ENCODE results near the gene VWA8.
A peak's percentile ranks its signal among the peaks of the same experiment; 100 is the strongest.
"Not testable (repeated sequence)": the region's sequence is repeated elsewhere in the genome, so short reads cannot be mapped to it uniquely, and the experiment has no call there.

Gene VWA8

DNA sequence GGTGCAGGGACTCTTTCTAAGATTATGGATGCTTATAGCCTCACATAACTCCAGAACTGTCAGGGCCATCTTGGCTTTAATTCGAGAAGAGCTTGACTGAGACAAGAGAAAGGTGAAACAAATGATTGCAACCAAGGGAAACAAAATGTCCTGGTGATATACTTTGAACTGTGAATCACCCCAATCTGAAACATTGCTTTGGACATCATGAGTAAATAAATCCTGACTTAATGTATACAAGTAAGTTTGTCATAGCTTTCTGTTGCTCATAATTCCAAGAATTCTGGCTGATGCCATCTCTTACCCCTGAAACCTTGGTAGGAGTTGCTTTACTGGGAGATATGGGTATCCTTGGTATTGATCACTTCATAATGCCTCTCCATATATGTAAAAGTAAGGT lies 5.8 kb upstream of the VWA8 start:
- no peak for DNase-seq (ENCODE audit: low spot score)

DNA sequence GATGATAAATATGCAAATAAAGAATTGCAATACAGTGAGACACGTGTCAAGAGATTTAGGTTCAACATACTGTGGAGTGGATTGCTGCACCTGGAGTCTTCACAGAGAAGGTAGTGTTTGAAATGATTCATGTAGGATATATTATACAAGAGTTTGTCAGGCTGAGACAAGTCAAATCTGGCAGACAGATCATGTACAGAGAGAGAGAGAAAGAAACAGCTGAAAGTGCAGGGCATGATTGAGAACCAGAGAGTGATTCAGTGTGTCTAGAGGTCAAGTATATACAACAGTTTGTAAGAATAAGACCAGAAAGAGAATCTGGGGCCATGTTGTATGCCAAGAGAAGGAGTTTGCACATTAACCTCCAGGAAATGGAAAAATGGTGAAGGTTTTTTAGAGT lies 2.1 kb upstream of the VWA8 start:
- no peak for DNase-seq (ENCODE audit: low spot score)

DNA sequence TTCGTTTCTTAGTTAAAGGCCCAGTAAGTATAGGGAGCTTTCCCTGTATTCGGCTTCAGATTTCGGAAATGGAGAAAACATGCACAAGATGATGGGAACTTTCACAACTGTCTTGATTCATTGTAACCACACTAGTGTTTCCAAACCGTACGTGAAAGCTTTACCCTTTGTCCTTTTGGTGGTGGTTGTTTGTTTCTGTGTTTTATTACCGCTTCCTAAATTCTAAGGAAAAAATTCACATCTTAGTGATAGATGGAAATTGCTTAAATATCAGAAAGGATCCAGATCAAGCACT lies 504 bp upstream of the VWA8 start:
- DNase-seq (ENCODE audit: low spot score): no peak

DNA sequence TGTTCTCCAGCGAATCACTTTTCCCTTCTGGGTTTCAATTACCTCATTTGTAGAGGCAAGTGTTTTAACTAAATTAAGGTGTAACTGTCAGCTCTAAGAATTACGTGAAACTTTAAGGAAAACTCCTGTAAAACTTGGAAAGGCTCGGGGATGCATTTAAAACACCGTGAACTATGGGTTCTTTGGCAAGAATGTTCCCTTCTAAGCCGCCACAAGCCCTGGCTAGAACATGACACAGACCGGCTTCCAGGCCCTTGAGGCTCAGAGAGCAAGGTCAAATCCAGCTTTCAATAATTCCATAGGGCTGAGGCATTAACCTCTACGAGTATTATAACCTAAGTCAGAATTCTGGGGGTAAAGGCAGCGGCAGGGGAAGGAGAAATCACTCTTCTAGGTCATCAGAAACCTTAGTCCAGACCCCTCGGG lies 685 bp downstream of the VWA8 start:
- no peak for DNase-seq (ENCODE audit: low spot score)

DNA sequence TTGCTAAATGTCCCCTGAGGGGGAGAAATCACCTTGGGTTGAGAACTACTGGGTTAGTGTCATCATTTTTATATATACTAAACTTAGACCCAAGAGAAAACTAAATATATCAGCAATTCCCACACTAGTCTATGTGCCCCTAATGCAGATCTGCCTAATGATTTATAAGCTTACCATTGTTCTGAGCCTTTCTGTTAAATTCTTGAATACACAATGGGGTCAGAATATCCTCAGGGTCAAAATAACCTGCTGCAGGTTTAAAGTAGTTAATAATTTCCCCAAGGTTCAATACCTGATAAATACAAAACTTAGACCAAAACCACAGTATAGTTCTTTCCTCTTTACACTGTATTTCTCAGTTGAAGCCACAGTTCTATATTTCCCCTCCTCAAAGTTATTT lies 4.6 kb downstream of the VWA8 start:
- DNase-seq (ENCODE audit: low spot score): no peak

DNA sequence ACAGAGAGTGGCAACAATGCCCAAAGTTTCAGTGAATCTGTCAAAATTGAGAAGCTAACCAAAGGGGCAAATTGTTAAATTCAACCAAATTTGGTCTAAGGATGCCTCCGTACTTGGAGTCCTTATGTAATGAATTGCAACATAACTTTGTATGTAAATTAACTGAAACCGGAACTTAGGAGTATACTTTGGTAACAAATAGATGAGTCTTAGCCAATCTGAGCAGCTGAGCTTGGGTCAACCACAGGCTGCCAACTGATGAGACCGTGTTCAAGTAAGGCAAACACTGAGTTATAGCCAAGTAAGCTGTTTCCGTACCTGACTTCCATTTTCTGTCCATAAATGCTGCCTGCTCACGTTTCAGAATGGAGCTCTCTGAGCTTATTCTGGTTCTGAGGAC lies 5.3 kb downstream of the VWA8 start:
- no peak for DNase-seq (ENCODE audit: low spot score)

DNA sequence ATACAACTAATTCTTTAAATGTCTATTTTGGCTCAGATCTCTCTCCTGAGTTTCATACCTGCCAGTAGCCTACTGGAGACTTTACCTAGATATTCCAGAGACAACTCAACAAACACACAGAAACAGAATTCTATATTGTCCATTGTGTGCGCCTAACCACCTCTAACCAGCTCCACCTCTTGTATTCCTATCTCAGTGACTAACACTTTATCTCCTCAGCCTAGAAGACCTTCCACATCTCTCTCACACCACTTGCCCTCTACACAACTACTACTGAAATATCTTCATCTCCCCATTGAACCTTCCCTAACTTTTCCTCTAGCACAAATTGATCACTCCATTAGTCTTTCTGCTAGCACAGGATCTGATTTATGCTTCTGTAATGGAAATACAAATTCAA lies 6.7 kb downstream of the VWA8 start:
- DNase-seq (ENCODE audit: low spot score): no peak

DNA sequence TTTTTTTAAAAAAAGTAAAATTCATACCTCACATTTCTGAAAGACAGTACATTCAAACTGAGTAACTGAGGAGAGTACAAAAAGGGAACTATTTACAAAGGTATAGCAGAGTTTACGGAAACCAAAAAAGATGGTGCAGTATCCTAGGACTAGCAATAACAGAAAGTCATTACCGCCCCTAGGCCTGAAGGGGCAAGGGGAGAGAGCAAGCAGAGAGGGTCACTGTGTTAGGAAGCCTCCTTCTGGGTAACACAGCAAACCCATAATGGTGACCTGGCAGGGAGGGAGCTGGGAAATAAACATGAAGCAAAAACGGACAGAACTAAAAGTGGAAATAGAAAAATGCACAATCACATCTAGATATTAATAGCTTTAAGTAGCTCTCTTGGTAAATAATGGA lies 8.2 kb downstream of the VWA8 start:
- DNase-seq (ENCODE audit: low spot score): no peak

DNA sequence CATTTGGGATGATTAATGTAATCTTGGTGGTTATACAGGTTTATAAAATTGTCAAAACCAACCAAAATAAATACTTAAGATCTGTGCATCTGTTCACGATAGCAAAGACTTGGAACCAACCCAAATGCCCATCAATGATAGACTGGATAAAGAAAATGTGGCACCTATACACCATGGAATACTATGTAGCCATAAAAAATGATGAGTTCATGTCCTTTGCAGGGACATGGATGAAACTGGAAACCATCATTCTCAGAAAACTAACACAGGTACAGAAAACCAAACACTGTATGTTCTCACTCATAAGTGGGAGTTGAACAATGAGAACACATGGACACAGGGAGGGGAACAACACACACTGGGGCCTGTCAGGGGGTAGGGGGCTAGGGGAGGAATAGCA lies 11.8 kb downstream of the VWA8 start:
- DNase-seq (ENCODE audit: low spot score): not testable (repeated sequence)

DNA sequence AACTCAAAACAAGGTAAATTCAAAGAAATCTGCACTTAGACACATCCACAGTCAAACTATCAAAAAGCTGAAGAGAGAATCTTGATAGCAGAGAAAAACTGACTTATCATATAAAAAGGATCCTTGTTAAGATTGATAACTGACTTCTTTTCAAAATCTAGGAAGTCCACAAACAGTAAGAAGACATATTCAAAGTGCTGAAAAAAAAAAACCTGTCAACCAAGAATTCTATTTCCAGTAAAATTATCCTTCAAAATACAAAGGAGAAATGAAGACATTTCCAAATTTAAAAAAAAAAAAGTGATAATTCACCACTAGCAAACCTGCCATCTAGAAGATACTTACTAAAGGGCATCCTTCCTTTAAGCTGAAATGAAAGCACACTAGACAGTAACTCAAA lies 15.0 kb downstream of the VWA8 start:
- DNase-seq (ENCODE audit: low spot score): no peak

DNA sequence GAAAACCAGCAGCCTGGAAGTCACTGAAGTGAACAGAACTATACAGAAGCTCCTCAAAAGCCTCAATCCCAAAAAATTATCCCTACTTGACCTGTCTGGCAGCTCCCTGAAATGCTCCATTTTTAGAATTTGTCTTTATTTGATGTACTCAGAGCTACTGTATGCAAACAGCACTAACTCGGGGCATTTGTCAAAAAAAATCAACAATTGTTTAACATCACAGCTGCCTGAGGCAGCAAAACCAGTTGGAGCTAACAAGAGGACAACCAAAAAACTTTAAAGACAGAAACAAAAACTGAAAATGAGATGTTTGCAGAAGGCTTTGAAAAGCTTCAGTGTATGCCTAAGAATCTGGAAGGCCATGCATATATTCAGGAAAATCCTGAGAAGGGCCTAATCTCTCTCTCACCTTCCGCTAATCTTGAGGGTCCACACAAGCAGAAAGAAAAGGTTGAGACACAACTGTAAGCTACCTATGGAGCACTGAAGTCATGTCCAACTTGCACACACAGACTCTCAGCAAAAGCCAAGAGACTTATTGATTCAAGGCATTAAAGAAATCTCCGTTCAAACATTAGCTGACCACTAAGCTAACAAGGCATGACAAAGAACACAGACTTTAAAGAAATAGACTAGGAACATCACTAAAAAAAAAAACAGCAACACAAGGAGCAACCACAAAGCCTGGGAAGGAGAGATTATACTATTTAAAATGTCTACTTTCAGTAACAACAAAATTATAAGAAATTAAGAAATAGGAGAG lies 16.1 kb downstream of the VWA8 start:
- DNase-seq (ENCODE audit: low spot score): no peak

DNA sequence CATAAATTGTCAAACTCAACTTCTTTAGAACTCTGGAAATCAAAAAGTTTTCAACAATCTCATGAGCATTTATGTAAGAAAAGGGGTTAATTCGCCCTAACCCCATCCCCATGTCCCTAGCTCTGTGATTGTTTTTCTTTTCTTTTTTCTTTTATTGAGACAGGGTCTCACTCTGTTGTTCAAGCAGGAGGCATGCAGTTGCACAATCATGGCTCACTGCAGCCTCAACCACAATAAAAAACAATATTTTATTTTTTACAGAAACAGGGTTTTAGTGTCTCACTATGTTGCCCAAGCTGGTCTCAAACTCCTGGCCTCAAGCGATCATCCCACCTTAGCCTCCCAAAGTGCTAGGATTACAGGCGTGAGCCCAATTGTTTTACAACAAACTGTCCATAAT lies 16.7 kb downstream of the VWA8 start:
- no peak for DNase-seq (ENCODE audit: low spot score)

DNA sequence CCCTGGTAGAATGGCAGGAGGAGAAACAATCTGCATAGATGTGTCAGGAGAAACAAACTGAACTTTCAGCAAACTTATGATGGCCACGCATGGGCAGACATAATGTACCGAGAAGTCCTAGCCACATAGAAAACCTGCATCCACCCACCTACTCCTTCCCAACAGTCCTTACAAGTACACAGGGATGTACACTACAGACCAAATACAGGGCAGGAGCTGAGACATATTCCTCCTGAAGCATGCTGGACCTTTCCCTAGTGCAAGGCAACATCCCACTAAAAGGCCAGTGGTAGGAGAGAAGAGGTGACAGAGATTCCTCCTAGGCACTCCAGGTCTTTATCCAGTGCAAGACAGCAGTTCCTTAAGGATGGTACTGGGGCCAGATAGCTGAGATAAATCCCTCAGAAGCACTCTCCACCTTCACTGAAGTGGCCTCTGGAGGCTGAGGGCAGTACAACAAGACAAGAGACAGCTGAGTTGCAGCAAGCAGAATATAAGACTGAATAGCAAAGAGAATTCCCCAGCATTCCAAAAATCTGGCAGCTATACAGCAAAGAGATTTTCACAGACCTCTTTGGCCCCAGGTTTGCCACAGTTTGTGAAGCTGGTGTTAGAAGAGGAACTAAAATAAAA lies 18.3 kb downstream of the VWA8 start:
- peak; percentile 31 for DNase-seq (ENCODE audit: low spot score)

DNA sequence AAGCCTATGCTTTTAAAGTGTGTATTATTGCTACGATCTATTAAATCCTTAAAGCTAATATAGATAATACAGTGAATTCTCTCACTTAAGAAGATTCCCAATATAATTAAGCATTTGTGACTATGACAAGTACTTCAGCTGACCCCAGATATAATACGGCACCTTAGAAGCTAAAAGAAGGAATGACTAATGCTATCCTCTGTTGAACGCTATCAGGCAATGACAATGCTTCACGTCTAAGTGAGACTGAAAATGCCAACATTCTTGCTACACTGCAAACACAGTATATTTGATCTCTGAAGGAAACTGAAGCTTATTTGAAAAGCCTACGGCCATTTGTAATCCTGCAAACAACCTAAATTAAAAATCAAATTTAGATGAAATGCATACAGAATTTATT lies 19.7 kb downstream of the VWA8 start:
- no peak for DNase-seq (ENCODE audit: low spot score)

DNA sequence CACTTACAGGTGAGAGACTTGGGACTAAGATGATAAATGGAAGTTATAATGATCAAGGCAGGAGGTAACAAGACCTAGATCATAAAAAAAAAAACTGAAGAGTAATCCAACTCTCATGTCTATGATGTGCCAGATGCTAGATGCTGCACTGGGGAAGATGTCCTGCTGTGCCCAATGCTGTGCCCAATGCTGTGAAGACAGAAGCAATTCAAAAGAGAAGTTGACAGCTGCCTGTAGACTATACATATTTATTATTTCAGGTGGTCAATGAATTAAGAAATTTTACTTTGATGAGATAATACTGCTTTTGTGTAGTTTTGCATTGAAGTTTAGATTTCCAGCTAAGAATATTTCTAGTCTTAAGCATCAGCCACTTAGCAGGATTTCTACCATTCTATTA lies 21.5 kb downstream of the VWA8 start:
- no peak for DNase-seq (ENCODE audit: low spot score)

DNA sequence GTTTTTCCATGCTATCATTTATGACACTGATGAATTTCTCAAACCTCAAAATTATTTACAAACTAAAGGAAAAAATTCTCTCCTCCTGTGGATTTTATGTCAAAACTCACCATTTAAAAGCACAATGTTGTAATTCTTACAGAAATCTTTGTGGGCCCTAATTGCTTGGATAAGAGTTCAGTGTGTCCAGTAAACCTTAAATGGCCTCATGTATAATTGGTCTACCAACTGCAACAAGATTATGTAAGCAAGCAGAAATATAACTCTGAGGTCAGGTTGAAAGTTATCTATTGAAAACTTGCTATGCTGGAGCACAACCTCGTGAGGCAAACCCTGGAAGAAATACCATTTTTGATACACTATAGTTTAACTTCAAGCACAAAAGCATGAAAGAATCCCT lies 22.0 kb downstream of the VWA8 start:
- no peak for DNase-seq (ENCODE audit: low spot score)

DNA sequence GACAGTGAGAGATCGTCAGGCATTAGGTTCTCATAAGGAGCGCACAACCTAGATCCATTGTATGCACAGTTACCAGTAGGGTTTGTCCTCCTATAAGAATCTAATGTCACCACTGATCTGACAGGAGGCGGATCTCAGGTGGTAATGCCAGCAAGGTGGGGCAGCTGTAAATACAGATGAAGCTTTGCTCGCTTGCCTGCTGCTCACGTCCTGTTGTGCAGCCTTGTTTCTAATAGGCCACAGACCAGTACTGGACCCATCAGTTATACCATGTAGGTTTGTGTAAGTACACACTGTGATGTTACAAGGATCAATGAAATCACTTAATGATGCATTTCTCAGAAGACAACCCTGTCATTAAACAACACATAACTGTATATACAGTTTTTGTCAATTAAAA lies 23.5 kb downstream of the VWA8 start:
- no peak for DNase-seq (ENCODE audit: low spot score)

DNA sequence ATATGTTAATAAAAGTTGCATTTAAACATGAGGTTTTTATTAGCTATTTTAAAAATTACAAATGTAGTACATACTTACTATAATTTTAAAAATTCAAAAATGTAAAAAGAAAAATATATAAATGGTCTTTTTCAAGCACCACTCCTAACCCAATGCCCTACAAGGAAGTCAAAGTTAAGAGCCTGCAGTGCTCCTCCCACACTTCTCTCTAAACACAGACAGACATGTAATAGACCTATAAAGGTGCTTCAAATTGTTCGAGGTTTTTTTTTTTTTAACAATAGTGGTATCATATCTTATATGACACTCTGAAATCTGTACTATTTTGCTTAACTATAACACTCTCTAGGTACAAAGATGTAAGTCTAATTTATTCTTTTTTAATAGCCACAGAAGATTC lies 25.4 kb downstream of the VWA8 start:
- DNase-seq (ENCODE audit: low spot score): no peak

DNA sequence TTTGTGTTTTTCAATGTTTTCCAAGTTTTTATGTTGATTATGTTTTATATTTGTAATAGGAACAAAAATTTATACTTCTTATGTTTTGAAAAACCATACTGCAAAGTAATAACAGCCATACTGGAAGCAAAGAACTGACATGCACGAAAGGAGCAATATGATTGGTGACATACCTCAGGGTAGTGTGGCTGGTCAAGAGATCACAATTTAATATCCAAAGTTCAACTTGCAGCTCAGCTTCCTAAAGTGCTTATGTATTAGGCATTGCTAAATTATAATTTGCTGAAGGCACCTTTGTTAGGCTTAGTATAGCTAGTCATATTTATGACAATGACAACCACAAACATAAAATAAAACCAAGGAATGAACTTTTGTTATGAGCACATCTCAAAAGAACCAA lies 25.9 kb downstream of the VWA8 start:
- DNase-seq (ENCODE audit: low spot score): no peak

DNA sequence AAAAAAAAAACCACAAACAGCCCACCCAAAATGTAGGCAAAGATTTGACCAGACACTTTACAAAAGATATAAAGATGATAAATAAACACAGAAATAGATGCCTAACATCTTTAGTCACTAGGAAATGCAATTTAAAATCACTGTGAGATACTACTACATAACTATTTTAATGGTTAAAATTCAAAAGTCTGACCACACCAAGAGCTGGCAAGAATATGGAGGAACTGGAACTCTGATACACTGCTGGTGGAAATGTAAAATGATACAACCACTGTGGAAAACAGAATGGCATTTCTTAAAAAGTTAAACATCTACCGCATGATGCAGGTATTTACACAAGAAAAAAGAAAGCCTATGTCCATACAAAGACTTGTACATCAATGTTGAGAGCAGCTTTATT lies 26.8 kb downstream of the VWA8 start:
- no peak for DNase-seq (ENCODE audit: low spot score)

DNA sequence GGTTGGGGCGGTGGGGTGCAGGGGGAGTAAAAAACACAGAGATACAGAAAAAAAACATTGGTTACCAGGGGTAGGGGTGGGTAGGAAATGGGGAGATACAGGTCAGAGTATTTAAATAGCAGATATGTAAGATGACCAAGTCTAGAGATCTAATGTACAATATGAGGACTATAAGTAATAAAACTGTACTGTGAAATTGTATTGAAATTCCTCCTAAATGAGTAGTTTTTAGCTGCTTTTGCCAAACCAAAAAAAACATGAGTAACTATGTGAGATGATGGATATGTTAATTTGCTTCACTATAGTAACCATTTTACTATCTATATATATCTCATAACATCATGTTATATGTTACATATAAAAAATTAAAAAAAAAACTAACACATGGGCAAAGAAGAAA lies 29.6 kb downstream of the VWA8 start:
- no peak for DNase-seq (ENCODE audit: low spot score)

DNA sequence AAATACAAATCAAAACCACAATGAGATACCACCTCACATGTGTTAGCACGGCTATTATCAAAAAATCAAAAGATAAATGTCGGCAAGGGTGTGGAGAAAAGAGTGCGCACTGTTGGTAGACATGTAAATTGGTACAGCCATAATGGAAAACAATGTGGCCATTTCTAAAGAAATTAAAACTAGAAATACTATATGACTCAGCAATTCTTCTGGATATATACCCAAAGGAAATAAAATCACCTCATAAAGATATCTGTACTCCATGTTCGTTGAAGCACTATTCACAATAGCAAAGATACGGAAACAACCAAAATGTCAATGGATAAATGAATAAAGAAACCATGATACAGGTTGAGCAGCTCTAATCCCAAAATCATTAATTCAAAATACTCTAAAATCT lies 30.8 kb downstream of the VWA8 start:
- DNase-seq (ENCODE audit: low spot score): no peak

DNA sequence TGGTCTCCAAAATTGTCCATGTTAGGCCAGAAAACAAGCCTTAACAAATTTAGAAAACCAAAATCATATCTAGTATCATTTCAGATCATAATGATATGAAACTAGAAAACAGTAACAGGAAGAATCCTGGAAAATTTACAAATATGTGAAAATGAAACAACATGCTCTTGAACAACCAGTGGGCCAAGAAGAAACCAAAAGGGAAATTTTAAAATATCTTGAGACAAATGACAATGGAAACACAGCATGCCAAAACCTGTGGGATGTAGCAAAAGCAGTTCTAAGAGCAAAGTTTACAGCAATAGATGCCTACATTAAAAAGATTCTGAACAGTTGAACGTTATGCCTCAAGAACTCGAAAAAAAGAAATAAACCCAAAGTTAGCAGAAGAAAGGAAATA lies 32.6 kb downstream of the VWA8 start:
- no peak for DNase-seq (ENCODE audit: low spot score)

DNA sequence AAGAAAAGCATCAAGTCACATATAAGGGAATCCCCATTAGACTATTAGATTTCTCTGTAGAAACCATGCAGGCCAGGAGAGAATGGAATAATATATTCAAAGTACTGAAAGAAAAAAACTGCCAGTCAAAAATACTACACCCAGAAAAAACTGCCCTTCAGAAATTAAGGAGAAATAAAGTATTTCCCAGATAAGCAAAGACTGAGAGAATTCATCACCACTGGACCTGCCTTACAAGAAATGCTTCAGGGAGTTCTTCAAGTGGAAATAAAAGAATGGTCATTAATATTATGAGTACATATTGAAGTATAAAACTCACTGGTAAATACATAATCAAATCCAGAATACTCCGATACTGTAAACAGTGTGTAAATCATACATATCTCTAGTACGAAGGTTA lies 35.9 kb downstream of the VWA8 start:
- no peak for DNase-seq (ENCODE audit: low spot score)

Measured in iPS-NIHi11 (cell line).